GM21423 (cell line): ENCODE data around the gene UGGT2.
"Not testable (repeated sequence)": the region's sequence is repeated elsewhere in the genome, so short reads cannot be mapped to it uniquely, and the experiment has no call there.

Experiments
- ATAC-seq: cut with Tn5 transposase; IDR thresholded peaks from one replicate; pipeline ENCODE4 v1.9.1; 2021; ENCODE audit warnings: mild to moderate bottlenecking, moderate library complexity; ENCODE audit not compliant: unreplicated experiment

The UGGT2 gene

GRCh38 chr13:96050955-96051354, 2.2 kb downstream of the UGGT2 start:
- ATAC-seq = not testable (repeated sequence)

GRCh38 chr13:96046449-96047126, 6.6 kb downstream of the UGGT2 start:
- not testable (repeated sequence) for ATAC-seq

GRCh38 chr13:96044238-96044637, 9.0 kb downstream of the UGGT2 start:
- ATAC-seq = no peak

GRCh38 chr13:96041326-96042110, 11.7 kb downstream of the UGGT2 start:
- ATAC-seq = no peak

- ATAC-seq = no peak
Observed at GRCh38 chr13:96036515-96036914, 16.7 kb downstream of the UGGT2 start.

GRCh38 chr13:96034662-96035061, 18.5 kb downstream of the UGGT2 start:
- no peak for ATAC-seq

- no peak for ATAC-seq
Observed at GRCh38 chr13:96033220-96034015, 19.8 kb downstream of the UGGT2 start.

GRCh38 chr13:96032717-96033116, 20.5 kb downstream of the UGGT2 start:
- no peak for ATAC-seq

- ATAC-seq = no peak
Observed at GRCh38 chr13:96029002-96029401, 24.2 kb downstream of the UGGT2 start.

- no peak for ATAC-seq
Observed at GRCh38 chr13:96027496-96027895, 25.7 kb downstream of the UGGT2 start.

- ATAC-seq = no peak
Observed at GRCh38 chr13:96025283-96025682, 27.9 kb downstream of the UGGT2 start.

- no peak for ATAC-seq
Observed at GRCh38 chr13:96020931-96021330, 32.3 kb downstream of the UGGT2 start.

- peak; percentile 91 for ATAC-seq
Observed at GRCh38 chr13:96020155-96020575, 33.0 kb downstream of the UGGT2 start.

GRCh38 chr13:96018135-96018534, 35.1 kb downstream of the UGGT2 start:
- ATAC-seq = no peak

GRCh38 chr13:96011291-96011872, 41.8 kb downstream of the UGGT2 start:
- no peak for ATAC-seq

GRCh38 chr13:96003304-96003703, 49.9 kb downstream of the UGGT2 start:
- ATAC-seq = no peak

GRCh38 chr13:96002322-96003131, 50.7 kb downstream of the UGGT2 start:
- ATAC-seq = no peak

GRCh38 chr13:96000069-96000468, 53.1 kb downstream of the UGGT2 start:
- ATAC-seq = no peak

GRCh38 chr13:95987841-95988240, 65.4 kb downstream of the UGGT2 start:
- no peak for ATAC-seq

GRCh38 chr13:95982144-95982543, 71.1 kb downstream of the UGGT2 start:
- no peak for ATAC-seq
